HL-60 (cell line): ENCODE measurements around the gene PCLAF.

Experiments used
- CTCF ChIP-seq: IDR thresholded peaks from one replicate; pipeline ENCODE4 v1.5.1; 2011; ENCODE audit warnings: low read length, control low read depth, inconsistent platforms; ENCODE audit not compliant: insufficient read depth
- GABPA ChIP-seq: IDR thresholded peaks from 2 replicates; pipeline ENCODE4 v1.6.1; 2012; ENCODE audit warnings: low read depth

- TF ChIP-seq GABPA (no peak), CTCF (no peak)
Observed at GRCh38 chr15:64400583-64400982, 19.3 kb upstream of the PCLAF start.
